Measurements from ENCODE around the gene AXIN1. TPM values are rescaled to one million over a fixed set of nuclear protein-coding genes. Genes with fewer than 3 reads are reported as not detected.

Gene AXIN1
- total and polyA plus RNA-seq, 2 of the 8 experiments (the other 6 are each of a cell fraction or from before 2014, with no cell fraction given), result 12.5 to 41.9 TPM

- Histone ChIP-seq H3K27ac (ENCODE audit: low read depth, low read length) (no peak overlapping the region), H3K4me3 (ENCODE audit: extremely low read depth in 1 of 4, insufficient read depth in 2 of 4, low read depth in 3 of 4, low read length in 4 of 4) (no peak overlapping the region), H4K91ac (replicated peaks; ENCODE audit: insufficient read length, low read length) (no peak overlapping the region), H2AK5ac (ENCODE audit: low read depth, low read length) (no peak overlapping the region), H3K18ac (ENCODE audit: extremely low read depth, low read length) (no peak overlapping the region), H2AFZ (ENCODE audit: low read length) (no peak overlapping the region), H2BK12ac (ENCODE audit: low read depth, low read length) (no peak overlapping the region), H3K23ac (ENCODE audit: insufficient read length) (no peak overlapping the region), H2BK120ac (replicated peaks; ENCODE audit: low read depth, low read length) (no peak overlapping the region), H2BK5ac (ENCODE audit: low read depth, low read length) (no peak overlapping the region), H3K56ac (replicated peaks; ENCODE audit: insufficient read length, low read depth, low read length) (no peak overlapping the region), H3K36me3 (ENCODE audit: control insufficient read depth in 2 of 4, insufficient read depth in 4 of 4, low read length in 3 of 4) (peaks cover 21 to 57% (median 29%) of the 10 kb centered on the region in 4 experiments), H3K23me2 (ENCODE audit: low read depth, low read length) (peaks cover 2% of the 10 kb centered on the region; the same call in 1 of the 2 replicates), H4K20me1 (replicated peaks in 1 of 2; ENCODE audit: control insufficient read depth in 1 of 2, insufficient read depth in 2 of 2, low read length in 2 of 2) (peaks cover 18 to 45% of the 10 kb centered on the region in 2 experiments), H3K79me1 (ENCODE audit: low read depth, low read length) (peaks cover 4% of the 10 kb centered on the region; the same call in 1 of the 2 replicates), H3K79me2 (ENCODE audit: control insufficient read depth in 1 of 2, insufficient read depth in 2 of 2, low read length in 2 of 2) (peaks cover 0 to 24% of the 10 kb centered on the region in 2 experiments; a peak in 2 of 4 replicates), H3K4ac (replicated peaks; ENCODE audit: insufficient read length, low read depth, low read length) (no peak overlapping the region), H3K27me3 (replicated peaks in 1 of 4; ENCODE audit: control insufficient read depth in 3 of 4, extremely low read depth in 1 of 4, insufficient read depth in 3 of 4, low read length in 3 of 4) (no peaks in the 10 kb centered on the region), H3K4me2 (ENCODE audit: insufficient read depth in 1 of 2, low read depth in 2 of 2, low read length in 2 of 2) (no peak overlapping the region), H4K8ac (ENCODE audit: extremely low read depth, insufficient read depth, low read length) (no peak overlapping the region; the same call in none of the 2 replicates), H2BK15ac (ENCODE audit: low read length) (no peak overlapping the region), H3K14ac (ENCODE audit: insufficient read length) (no peak overlapping the region), H3K9me3 (ENCODE audit: insufficient read depth in 2 of 2, low read depth in 1 of 2, low read length in 1 of 2) (no peaks in the 10 kb centered on the region), H2BK20ac (ENCODE audit: low read length) (no peak overlapping the region), H4K5ac (ENCODE audit: insufficient read length, low read depth, low read length) (no peak overlapping the region), H3K9ac (replicated peaks in 1 of 4; ENCODE audit: extremely low read depth in 1 of 4, low read depth in 3 of 4, low read length in 3 of 4) (no peak overlapping the region), H3K4me1 (replicated peaks in 1 of 4; ENCODE audit: control insufficient read depth in 3 of 4, insufficient read depth in 4 of 4, low read length in 3 of 4) (peaks cover 5 to 19% (median 11%) of the 10 kb centered on the region in 4 experiments)
- ChIA-PET CTCF (ENCODE audit: partially characterized antibody) (interaction anchor here (0.8 to 1.6 kb wide), 4 partner anchors 26 to 171 kb away, joined by 3 to 4 read pairs (median 3); partner anchors contain the start of gene DECR2), POLR2A (ENCODE audit: partially characterized antibody) (interaction anchor here (1.0 kb wide), 1 partner anchor 22 kb away, joined by 3 read pairs; no protein-coding TSS in a partner anchor)
- WGBS, 2 experiments (ENCODE audit: extremely low coverage in 1 of 2, insufficient coverage in 1 of 2, insufficient read length in 1 of 2, insufficient replicate concordance in 2 of 2, low coverage in 1 of 2, low lambda C conversion rate in 2 of 2, missing lambda C conversion rate in 1 of 2), result 96% methylated on average over 44 of the region's 44 CpGs; no CpG with 5 or more reads in 1 of the 2 experiments
- DNase-seq (ENCODE audit: low read depth in 1 of 2, low spot score in 2 of 2) (no peak), FAIRE-seq (no peak)
- TF ChIP-seq POLR2A (IDR thresholded peaks at IDR 0.05; ENCODE audit: control extremely low read depth in 1 of 2, low read depth in 2 of 2, low read length in 2 of 2) (no peak), NRF1 (IDR thresholded peaks at IDR 0.05; ENCODE audit: low read depth, low read length) (no peak), RXRA (IDR thresholded peaks at IDR 0.05; ENCODE audit: insufficient read depth, low read depth, low read length) (no peak), RNF2 (IDR thresholded peaks at IDR 0.05; ENCODE audit: borderline replicate concordance, low read depth, low read length, missing control alignments, poor library complexity, severe bottlenecking) (no peak), CHD2 (IDR thresholded peaks at IDR 0.05; ENCODE audit: low read length) (no peak), ZNF274 (IDR thresholded peaks at IDR 0.05; ENCODE audit: borderline replicate concordance, extremely low read depth, low read length) (no peak), RBBP5 (IDR thresholded peaks at IDR 0.05; ENCODE audit: borderline replicate concordance, low read depth, low read length) (no peak), KDM1A (IDR thresholded peaks at IDR 0.05; ENCODE audit: borderline replicate concordance, low read length) (no peak), BACH1 (IDR thresholded peaks at IDR 0.05; ENCODE audit: low read length) (no peak)
- TF ChIP-seq, protein P1, sequence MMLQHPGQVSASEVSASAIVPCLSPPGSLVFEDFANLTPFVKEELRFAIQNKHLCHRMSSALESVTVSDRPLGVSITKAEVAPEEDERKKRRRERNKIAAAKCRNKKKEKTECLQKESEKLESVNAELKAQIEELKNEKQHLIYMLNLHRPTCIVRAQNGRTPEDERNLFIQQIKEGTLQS (IDR thresholded peaks at IDR 0.05; ENCODE audit: insufficient read depth, low read depth, low read length), result no peak
These were observed 23.6 kb upstream of the AXIN1 start for GRCh38 chr16:375927-376816.
